Measurements from ENCODE around the gene CCDC178.

DNA sequence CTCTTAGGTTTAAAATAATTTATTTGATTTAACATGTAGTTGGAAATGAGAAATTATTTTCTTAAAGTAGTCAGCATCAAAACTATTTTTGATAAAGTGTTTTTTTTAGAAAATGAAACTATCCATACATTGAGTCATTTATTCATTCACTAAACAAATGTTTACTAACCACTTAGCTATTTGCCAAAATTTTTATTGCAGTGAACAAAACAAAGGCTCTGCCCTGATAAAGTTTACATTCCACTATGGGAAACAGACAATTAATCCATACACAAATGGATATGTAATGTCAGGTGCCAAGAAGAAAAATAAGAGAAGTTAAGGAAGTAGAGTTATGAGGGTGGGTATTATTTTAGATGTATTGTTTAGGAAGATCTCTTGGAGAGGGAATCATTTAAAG, 19.1 kb upstream of the CCDC178 start:
- TF ChIP-seq CTCF (IDR thresholded peaks at IDR 0.05) (no peak), POLR2A (IDR thresholded peaks at IDR 0.05) (no peak)
